Right renal pelvis (tissue), 4 donors: ENCODE results near the gene TYRO3. TPM values are rescaled to one million over a fixed set of nuclear protein-coding genes. Genes with fewer than 3 reads are reported as not detected.

ENCODE experiments used
- DNase-seq, 4 donors: peaks; one replicate each; pipeline ENCODE4 v3.0.0-alpha.2; 2013; ENCODE audit warnings: low read depth in 4 of 4, low spot score in 3 of 4, missing footprints in 1 of 4
- polyA plus RNA-seq, 4 donors: library from polyadenylated mRNA; unstranded; fragments of 120-200 nt; gene quantifications; one replicate each; pipeline ENCODE4 v1.2.1, GENCODE V29; 2013; ENCODE audit not compliant: insufficient read length in 4 of 4

Gene TYRO3
- polyA plus RNA-seq, 4 donors, result 141 to 180 (median 154) TPM

- DNase-seq, result no peak
Measured at GRCh38 chr15:41550066-41550775, 8.8 kb upstream of the TYRO3 start.

GRCh38 chr15:41553731-41554130 is 5.3 kb upstream of the TYRO3 start:
- DNase-seq, result no peak

GRCh38 chr15:41554343-41554742 is 4.7 kb upstream of the TYRO3 start:
- no peak for DNase-seq

GRCh38 chr15:41554915-41555314 is 4.1 kb upstream of the TYRO3 start:
- DNase-seq, result no peak

GRCh38 chr15:41556677-41557076 is 2.3 kb upstream of the TYRO3 start:
- no peak for DNase-seq

- DNase-seq, result no peak
Measured at GRCh38 chr15:41557673-41558399, 1.2 kb upstream of the TYRO3 start.

- no peak for DNase-seq
Measured at GRCh38 chr15:41559239-41559782, 299 bp downstream of the TYRO3 start.

GRCh38 chr15:41560572-41560874 is 1.5 kb downstream of the TYRO3 start:
- no peak for DNase-seq

GRCh38 chr15:41561104-41561776 is 2.2 kb downstream of the TYRO3 start:
- no peak for DNase-seq

GRCh38 chr15:41561777-41562145 is 2.7 kb downstream of the TYRO3 start:
- DNase-seq, result no peak

GRCh38 chr15:41562244-41562643 is 3.2 kb downstream of the TYRO3 start:
- no peak for DNase-seq

GRCh38 chr15:41562784-41563198 is 3.8 kb downstream of the TYRO3 start:
- no peak for DNase-seq

- no peak for DNase-seq
Measured at GRCh38 chr15:41564286-41564959, 5.4 kb downstream of the TYRO3 start.

- no peak for DNase-seq
Measured at GRCh38 chr15:41564960-41565502, 6.0 kb downstream of the TYRO3 start.

- no peak for DNase-seq
Measured at GRCh38 chr15:41565702-41566101, 6.7 kb downstream of the TYRO3 start.

GRCh38 chr15:41566121-41566885 is 7.3 kb downstream of the TYRO3 start:
- no peak for DNase-seq

- no peak for DNase-seq
Measured at GRCh38 chr15:41567261-41567660, 8.2 kb downstream of the TYRO3 start.

GRCh38 chr15:41567862-41568261 is 8.8 kb downstream of the TYRO3 start:
- no peak for DNase-seq

- peak in 2 of 4 donors; percentile 89 to 90 for DNase-seq
Measured at GRCh38 chr15:41568350-41569017, 9.5 kb downstream of the TYRO3 start.
